GM21576 (cell line): ENCODE data around the gene PAM.

Source experiments
- ATAC-seq: cut with Tn5 transposase; IDR thresholded peaks from one replicate; pipeline ENCODE4 v1.9.1; 2021; ENCODE audit warnings: mild to moderate bottlenecking, moderate library complexity; ENCODE audit not compliant: unreplicated experiment

PAM gene

GRCh38 chr5:102754767-102755431 lies at the start of gene PAM:
TSS of gene PAM (plus strand) at chr5:102755305. CDS start at chr5:102866196, 110,891 bp downstream.
- ATAC-seq: peak; percentile 77

GRCh38 chr5:102711525-102712385 lies 43.4 kb upstream of the PAM start:
- no peak for ATAC-seq

DNA sequence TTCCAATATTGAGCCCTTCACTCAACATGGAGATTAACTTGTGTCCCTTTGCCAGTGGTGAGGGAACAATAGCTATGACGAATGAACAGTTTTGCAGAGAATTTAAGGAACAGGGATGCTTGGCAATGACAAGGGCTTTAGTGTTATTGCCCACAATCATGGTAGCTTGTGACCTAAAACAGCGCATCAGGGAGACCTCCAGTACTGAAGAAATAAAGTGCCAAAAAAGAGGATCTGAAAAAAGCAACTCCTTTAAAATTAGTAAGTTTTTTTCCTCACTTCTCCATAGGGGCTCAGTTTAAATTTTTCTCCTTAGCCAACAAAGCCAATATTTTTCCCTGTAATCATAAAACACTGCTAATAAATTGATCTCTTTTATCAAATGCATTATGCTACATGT lies 41.8 kb upstream of the PAM start:
- ATAC-seq: no peak

DNA sequence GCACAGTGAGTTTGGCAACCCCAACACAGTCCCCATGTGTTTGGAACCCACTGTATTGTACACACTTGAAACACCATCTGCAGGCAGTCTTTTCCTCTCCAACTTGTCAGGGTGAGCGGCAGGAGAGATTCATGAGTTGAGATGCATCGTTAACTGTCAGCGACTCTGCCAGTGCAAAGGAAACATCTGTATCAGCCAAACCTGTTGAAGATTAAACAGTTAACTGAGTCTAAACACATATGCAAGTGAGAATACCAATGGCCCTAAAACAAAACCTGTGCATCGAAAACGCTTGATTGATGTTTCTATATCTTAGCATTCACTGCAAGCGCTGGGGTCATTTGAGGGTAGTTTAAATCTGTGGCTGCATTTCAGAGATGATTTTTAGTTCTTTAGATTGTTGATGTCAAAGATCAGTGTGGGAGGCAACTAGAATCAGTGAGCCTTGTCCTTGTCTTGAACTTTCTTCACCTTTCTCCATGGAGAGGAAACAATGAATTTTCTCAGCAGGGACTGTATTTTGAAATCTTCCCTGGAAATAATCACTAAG lies 41.3 kb upstream of the PAM start:
- ATAC-seq: peak; percentile 64

DNA sequence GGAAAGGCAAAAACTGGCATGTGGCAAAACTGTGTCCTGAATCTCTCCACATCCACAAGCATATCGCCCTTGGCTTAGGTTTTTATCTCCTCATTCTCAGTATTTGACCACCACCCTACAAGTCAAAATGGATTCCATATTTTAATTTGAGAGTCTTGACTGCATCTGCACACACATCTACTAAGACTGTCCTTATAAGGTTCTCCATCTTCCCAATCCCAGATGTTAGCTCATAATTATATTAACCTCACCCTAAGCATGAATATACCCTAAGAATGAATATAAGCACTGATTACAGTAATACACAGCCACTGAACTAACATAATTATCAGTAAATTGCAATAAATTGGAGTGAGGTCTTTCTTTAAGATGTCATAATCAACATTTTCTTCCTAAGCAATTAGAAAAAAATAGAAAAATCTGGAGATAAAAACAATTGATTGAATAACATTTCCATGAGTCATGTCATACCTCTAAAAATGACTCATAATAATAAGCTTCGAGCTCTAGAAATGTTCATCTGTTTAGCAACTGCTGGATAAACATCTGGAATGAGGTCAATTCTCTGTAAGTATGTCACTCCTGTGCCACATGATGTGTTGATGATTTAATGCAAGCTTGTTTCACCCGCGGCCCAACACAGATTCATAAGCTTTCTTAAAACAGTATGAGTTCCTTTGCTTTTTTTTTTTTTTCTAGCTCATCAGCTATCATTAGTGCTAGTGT lies 39.9 kb upstream of the PAM start:
- ATAC-seq: no peak

DNA sequence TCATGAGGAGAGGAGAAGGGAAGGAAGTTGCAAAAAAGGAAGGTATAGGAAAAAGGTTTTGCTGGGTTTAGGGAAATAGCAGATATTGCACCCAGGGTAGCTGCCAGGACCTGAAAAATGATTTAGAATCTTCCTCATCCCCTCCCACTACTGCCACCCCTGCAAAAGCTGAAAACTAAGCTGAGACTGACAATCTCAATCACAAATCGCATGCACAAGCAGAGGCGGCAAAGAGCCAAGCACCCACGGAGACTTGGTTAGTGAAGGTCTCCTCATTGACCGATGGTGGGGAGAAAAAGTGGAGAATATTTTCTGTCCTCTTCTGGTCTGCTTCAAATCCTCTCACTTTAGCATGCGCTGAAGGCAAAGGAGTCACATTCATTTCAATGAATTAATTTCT lies 39.1 kb upstream of the PAM start:
- ATAC-seq: no peak

- no peak for ATAC-seq
Measured at GRCh38 chr5:102718819-102719218, 36.3 kb upstream of the PAM start.

DNA sequence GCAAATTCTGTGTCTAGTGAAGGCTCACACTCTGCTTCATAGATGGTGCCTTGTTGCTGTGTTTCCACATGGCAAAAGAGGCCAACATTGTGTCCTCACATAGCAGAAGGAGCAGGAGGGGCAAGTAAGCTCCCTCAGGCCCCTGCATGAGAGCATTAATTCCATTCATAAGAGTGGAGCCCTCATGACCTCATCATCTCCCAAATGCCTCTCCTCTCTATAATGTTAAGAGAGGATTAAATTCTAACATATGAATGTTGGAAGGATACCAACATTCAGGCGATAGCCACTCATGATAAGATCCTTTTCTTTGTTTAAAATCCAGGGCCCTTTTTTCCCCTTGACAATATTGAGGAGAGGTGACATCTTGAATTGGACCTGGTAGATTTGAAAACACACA lies 35.2 kb upstream of the PAM start:
- ATAC-seq: no peak

DNA sequence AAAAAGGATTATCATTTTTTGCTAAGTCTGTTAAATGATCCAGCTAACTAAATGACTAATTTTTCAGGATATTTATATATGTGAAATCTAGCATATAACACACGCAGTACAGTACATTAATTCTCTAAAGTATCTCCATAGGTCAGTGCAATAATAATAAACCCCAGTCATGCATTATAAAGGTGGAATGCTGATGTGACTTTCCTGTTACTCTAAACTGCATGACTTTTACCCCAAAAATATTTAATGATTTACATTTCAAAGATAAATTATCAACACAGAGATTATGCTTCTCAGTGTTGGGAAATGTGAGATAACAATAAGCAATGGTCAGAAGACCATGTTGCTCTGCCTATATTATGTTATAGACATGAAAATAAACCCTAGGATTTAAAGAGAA lies 34.1 kb upstream of the PAM start:
- no peak for ATAC-seq

GRCh38 chr5:102722931-102723330 lies 32.2 kb upstream of the PAM start:
- ATAC-seq: no peak

GRCh38 chr5:102731693-102732092 lies 23.4 kb upstream of the PAM start:
- ATAC-seq: no peak

DNA sequence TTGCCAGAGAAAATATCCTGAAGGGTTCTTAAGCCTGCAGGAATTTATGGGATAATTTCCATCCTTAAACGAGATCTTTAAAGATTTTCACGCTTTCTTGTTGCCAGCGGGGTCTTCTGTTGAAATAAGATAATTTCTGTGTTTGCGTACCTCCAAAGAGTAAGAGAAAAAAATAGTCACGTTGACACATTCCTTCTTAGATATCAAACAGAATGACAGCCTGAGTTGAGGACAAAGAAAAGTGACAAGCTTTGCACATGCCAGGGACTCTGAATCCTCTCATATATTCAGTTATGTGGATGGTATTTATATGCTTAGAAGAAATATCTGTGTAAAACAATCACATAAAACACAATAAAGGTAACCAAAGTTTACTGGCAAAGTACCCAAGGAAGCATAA lies 21.6 kb upstream of the PAM start:
- no peak for ATAC-seq

DNA sequence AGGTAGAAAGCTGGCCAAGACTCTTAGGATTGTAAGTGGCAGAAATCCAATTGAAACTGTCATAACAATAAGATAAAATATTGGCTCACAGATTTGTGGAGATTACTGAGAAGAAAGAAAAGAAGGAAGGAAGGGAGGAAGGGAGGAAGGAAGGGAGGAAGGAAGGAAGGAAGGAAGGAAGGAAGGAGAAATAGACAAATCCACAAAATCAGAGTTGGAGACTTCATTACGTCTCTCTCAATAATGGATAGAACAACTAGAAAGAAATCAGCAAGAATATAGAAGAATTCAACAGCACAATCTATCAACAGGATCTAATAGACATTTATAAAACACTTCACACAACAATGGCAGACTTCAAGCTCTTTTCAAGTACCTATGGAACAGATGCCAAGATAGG lies 17.9 kb upstream of the PAM start:
- no peak for ATAC-seq

DNA sequence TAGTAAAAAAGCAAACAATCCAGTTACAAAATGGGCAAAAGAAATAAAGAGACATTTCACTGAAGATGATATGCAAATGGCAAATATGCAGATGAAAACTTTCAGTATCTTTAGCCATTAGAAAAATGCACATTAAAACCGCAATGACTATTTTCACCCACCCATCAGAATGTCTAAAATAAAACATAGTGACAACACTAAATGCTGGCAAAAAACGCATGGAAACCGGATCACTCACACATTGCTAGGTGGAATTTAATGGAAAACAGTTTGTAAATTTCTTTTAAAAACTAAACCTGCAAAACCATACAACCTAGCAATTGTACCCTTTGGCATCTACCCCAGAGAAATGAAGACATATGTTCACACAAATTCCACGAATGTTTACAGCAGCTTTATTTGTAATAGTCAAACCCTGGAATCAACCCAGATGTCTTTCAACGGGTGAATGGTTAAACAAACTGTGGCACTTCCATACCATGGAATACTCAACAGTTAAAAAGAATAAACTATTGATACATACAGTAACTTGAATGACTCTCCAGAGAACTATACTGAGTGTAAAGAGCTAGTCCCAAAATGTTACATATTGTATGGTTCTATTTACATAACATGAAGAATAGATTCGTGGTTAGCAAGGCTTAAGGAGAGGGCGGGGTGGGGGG lies 17.2 kb upstream of the PAM start:
- no peak for ATAC-seq

DNA sequence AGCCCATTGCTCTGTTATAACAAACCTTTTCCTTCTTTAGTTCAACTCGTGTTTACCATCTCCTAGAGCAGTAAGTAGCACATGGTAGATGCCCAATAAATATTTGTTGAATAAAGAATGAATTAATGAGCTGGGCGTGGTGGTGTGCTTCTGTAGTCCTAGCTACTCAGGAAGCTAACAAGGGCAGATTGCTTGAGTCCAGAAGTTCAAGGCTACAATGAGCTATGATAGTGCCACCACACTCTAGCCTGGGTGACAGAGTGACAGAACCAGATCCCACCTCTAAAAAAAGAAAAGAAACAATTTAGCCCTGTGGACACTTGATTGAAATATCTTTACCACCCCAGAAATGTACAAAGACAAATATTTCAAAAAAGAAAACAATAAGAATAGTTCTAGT lies 14.6 kb upstream of the PAM start:
- no peak for ATAC-seq

DNA sequence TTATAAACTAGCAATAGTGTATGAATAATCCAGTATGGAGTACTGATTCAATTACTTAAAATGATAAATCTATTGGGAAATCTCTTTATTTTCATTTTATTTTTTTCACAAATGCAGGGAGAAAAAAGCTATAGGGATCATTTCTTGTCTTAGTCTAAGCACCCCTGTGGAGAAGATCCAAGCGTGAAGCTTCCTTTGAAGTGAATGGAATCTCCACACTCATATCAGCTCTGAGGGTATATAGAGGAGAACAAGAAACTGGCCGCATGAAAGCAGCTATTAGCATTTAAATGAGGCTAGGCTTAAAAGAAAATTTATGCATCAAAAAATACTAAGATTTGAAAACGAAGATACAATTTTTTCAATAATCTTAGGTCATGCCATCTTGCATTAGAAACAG lies 12.9 kb upstream of the PAM start:
- ATAC-seq: no peak

- ATAC-seq: no peak
Measured at GRCh38 chr5:102743900-102744299, 11.2 kb upstream of the PAM start.

DNA sequence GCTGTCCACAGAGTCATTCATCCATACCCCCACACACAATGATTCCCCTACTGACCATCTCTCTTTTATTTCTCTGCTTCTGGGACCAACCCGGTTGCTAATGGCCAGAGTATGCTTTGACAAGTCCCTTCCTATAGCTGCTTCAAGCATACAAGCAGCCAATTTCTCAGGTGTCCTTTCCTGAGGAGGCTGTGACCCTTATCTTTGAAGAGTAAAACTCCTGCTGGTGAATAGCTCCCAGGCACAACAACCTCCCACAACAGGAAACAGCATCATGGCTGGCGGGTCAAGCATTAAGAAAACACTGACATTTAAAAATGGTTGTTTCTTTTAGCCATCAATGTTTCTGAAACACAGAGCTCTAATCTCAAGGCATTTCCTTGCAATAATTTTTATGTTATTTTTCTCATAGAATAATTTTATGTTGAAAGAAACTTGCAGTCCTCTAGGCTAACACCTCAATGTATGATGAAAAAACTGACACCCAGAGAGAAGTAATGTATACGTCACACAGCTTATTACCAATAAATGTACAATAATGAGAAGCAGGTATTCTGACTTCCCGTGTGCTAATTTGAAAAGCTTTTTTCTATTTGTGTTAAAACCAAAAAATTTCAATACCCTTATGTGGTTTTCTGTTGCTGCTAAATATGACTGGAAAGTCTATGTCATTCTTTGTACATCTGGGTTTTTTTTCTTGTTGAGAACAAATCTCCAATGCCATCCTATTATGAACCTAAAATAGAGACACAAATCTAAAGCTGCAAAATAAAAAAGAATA lies 7.5 kb upstream of the PAM start:
- ATAC-seq: peak; percentile 54

DNA sequence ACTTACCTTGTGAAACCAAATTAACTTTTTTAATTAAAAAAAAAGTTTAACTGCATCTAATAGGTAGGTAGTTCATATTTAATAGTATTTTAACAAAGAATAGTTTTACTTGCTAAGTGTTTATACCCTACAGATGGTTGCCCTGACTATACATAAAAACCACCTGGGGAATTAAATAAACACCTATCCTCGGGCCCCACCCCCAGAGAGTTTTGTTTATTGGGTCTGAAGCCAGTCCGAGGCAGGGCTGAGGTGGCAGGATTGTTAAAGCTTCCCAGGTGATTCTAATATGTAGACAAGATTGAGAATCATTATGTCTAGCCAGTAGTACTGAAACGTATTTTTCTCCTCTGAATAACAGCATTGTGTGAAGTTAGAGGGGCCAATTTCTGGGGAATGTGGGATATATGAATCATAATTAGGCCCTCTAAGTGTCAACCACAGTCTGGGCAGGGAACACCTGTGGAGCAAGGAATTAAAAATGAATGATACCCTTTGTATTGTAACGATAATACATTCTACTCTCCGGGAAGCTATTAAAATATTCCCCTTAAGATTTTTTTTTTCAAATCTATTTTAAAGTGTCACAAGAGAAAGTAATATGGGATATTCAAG lies 5.6 kb upstream of the PAM start:
- ATAC-seq: no peak
